Fibroblast of lung (primary cell): ENCODE data around the gene ERH. TPM values are rescaled to one million over a fixed set of nuclear protein-coding genes. Genes with fewer than 3 reads are reported as not detected.

ENCODE experiments used
- DNase-seq, 2 donors: peaks; one replicate each; pipeline versions ENCODE4 v3.0.0 to v3.0.0-alpha.2; 2010; ENCODE audit warnings: low read depth in 2 of 2
- H2AFZ ChIP-seq: 2 replicates; pipeline ENCODE4 v1.5.1; 2012; ENCODE audit warnings: low read length, control low read depth, inconsistent platforms
- H3K27ac ChIP-seq: 2 replicates; pipeline ENCODE4 v1.5.1; 2011; ENCODE audit warnings: low read length, control low read depth; ENCODE audit not compliant: insufficient read depth
- H3K27me3 ChIP-seq: 2 replicates; pipeline ENCODE4 v1.5.1; 2011; ENCODE audit warnings: mild to moderate bottlenecking, low read length; ENCODE audit not compliant: control insufficient read depth, insufficient read depth
- H3K36me3 ChIP-seq: 2 replicates; pipeline ENCODE4 v1.5.1; 2011; ENCODE audit warnings: low read length; ENCODE audit not compliant: control insufficient read depth, insufficient read depth
- H3K4me1 ChIP-seq: 2 replicates; pipeline ENCODE4 v1.5.1; 2011; ENCODE audit warnings: low read length; ENCODE audit not compliant: control insufficient read depth, insufficient read depth; ENCODE audit errors: extremely low read depth
- H3K4me2 ChIP-seq: 2 replicates; pipeline ENCODE4 v1.5.1; 2011; ENCODE audit warnings: low read length, control low read depth; ENCODE audit not compliant: insufficient read depth; ENCODE audit errors: extremely low read depth
- H3K4me3 ChIP-seq, 4 experiments: fragments of 200-600 bp in 1 of 4; sonication (generic) in 1 of 4; replicated peaks in 1 of 4; 2 replicates each; pipeline ENCODE4 v1.5.1; 2011 to 2016; ENCODE audit warnings: low read length in 4 of 4, low read depth in 3 of 4, mild to moderate bottlenecking in 3 of 4, control low read depth in 2 of 4, inconsistent platforms in 1 of 4, mixed read lengths in 1 of 4; ENCODE audit not compliant: insufficient read depth in 1 of 4; ENCODE audit errors: control extremely low read depth in 1 of 4
- H3K79me2 ChIP-seq: 2 replicates; pipeline ENCODE4 v1.5.1; 2012; ENCODE audit warnings: mild to moderate bottlenecking, low read length, inconsistent platforms; ENCODE audit not compliant: control insufficient read depth, insufficient read depth
- H3K9ac ChIP-seq: 2 replicates; pipeline ENCODE4 v1.5.1; 2011; ENCODE audit warnings: mild to moderate bottlenecking, low read length, control low read depth; ENCODE audit not compliant: insufficient read depth
- H3K9me3 ChIP-seq: 2 replicates; pipeline ENCODE4 v1.5.1; 2012; ENCODE audit warnings: low read depth, low read length; ENCODE audit not compliant: control insufficient read depth, insufficient read depth
- H4K20me1 ChIP-seq: 2 replicates; pipeline ENCODE4 v1.5.1; 2011; ENCODE audit warnings: low read length; ENCODE audit not compliant: control insufficient read depth, insufficient read depth; ENCODE audit errors: extremely low read depth
- EZH2 ChIP-seq: IDR thresholded peaks from 2 replicates; pipeline ENCODE4 v1.5.1; 2012; ENCODE audit warnings: low read length, control low read depth, mild to moderate bottlenecking; ENCODE audit errors: missing control alignments
- polyA plus RNA-seq, 2 donors: library from polyadenylated mRNA; depleted of rRNA in 1 of 2; stranded (reverse) in 1 of 2; unstranded in 1 of 2; fragments of >200 nt; gene quantifications; 2 replicates each; pipeline ENCODE4 v1.2.1, GENCODE V29; 2011 to 2012; ENCODE audit warnings: missing spikeins in 1 of 2
- total RNA-seq: library from RNA; depleted of rRNA; stranded (reverse); fragments of >200 nt; gene quantifications from 2 replicates; pipeline ENCODE4 v1.2.1, GENCODE V29; 2014
- TF ChIP-seq, protein P1 (sequence below), 2 donors: IDR thresholded peaks in 1 of 2; conservative IDR thresholded peaks in 1 of 2; 1 replicate in 1 of 2; 2 replicates in 1 of 2; pipeline ENCODE4 v1.5.1; 2011 to 2012; ENCODE audit warnings: low read length in 2 of 2, control low read depth in 1 of 2, inconsistent platforms in 1 of 2, low read depth in 1 of 2, mild to moderate bottlenecking in 1 of 2

ERH gene
- total and polyA plus RNA-seq, 2 donors (not counting 1 experiment from before 2014, with no cell fraction given), result 182 to 190 TPM

DNA sequence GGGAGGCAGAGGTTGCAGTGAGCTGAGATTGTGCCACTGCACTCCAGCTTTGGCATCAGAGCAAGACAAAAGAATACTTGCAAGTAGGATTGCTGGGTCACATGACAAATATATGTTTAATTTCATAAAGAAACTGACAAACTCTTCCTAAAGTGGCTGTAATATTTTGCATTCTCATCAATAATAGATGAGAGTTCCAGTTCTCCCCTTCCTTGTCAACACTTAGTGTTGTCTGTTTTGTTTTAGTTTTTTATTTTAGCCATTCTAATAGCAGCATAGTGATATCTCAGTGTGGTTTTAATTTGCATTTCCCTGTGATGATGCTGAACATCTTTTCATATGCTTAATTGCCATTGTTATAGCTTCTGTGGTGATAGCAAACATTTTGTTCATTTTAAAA lies 31.5 kb upstream of the ERH start:
- Histone ChIP-seq H2AFZ (no peak overlapping the region), H3K4me1 (no peaks in the 10 kb centered on the region), H3K27me3 (no peaks in the 10 kb centered on the region), H3K4me2 (no peak overlapping the region), H3K79me2 (peaks cover 4% of the 10 kb centered on the region), H3K9me3 (no peaks in the 10 kb centered on the region), H4K20me1 (no peaks in the 10 kb centered on the region), H3K27ac (no peak overlapping the region), H3K4me3 (no peak overlapping the region), H3K9ac (no peak overlapping the region), H3K36me3 (no peaks in the 10 kb centered on the region)
- TF ChIP-seq, protein P1, sequence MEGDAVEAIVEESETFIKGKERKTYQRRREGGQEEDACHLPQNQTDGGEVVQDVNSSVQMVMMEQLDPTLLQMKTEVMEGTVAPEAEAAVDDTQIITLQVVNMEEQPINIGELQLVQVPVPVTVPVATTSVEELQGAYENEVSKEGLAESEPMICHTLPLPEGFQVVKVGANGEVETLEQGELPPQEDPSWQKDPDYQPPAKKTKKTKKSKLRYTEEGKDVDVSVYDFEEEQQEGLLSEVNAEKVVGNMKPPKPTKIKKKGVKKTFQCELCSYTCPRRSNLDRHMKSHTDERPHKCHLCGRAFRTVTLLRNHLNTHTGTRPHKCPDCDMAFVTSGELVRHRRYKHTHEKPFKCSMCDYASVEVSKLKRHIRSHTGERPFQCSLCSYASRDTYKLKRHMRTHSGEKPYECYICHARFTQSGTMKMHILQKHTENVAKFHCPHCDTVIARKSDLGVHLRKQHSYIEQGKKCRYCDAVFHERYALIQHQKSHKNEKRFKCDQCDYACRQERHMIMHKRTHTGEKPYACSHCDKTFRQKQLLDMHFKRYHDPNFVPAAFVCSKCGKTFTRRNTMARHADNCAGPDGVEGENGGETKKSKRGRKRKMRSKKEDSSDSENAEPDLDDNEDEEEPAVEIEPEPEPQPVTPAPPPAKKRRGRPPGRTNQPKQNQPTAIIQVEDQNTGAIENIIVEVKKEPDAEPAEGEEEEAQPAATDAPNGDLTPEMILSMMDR (conservative IDR thresholded peaks at IDR 0.05 in 1 of 2, IDR thresholded peaks at IDR 0.05 in 1 of 2; ENCODE audit: low read depth in 1 of 2, low read length in 2 of 2), result no peak
- no peak for TF ChIP-seq EZH2
- no peak for DNase-seq

DNA sequence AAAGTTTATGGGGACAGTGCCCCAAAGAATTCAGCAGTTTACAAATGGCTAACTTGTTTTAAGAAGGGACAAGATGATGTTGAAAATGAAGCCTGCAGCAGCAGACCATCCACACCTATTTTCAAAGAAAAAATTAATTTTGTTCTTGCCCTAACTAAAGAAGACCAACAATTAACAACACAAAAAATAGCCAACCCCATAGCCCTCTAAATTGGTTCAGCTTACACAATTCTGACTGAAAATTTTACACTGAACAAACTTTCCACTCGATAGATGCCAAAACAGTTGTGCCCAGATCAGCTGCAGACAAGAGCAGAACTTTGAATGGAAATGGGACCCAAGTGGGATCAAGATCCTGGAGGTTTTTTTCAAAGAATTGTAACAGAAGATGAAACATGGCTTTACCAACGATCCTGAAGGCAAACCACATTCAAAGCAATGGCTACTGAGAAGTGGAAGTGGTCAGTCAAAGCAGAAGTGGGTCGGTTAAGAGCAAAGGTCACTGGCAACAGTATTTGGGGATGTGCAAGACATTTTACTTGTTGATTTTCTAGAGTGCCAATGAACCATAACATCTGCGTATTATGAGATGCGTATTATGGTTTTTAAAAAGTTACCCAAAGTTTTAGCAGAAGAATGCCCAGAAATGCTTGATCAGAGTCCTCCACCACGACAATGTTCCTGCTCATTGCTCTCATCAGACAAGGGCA lies 30.3 kb upstream of the ERH start:
- H3K4me2 ChIP-seq, result no peak overlapping the region
- H3K27ac ChIP-seq, result no peak overlapping the region
- no peaks in the 10 kb centered on the region for H4K20me1 ChIP-seq
- no peaks in the 10 kb centered on the region for H3K36me3 ChIP-seq
- no peak overlapping the region for H3K4me3 ChIP-seq
- no peak overlapping the region for H2AFZ ChIP-seq
- no peaks in the 10 kb centered on the region for H3K9me3 ChIP-seq
- TF ChIP-seq EZH2, result no peak
- TF ChIP-seq, protein P1 (conservative IDR thresholded peaks at IDR 0.05 in 1 of 2, IDR thresholded peaks at IDR 0.05 in 1 of 2; ENCODE audit: low read depth in 1 of 2, low read length in 2 of 2), result no peak
- H3K9ac ChIP-seq, result no peak overlapping the region
- H3K79me2 ChIP-seq, result peaks cover 4% of the 10 kb centered on the region
- H3K27me3 ChIP-seq, result no peaks in the 10 kb centered on the region
- H3K4me1 ChIP-seq, result peaks cover 3% of the 10 kb centered on the region
- DNase-seq, result no peak

DNA sequence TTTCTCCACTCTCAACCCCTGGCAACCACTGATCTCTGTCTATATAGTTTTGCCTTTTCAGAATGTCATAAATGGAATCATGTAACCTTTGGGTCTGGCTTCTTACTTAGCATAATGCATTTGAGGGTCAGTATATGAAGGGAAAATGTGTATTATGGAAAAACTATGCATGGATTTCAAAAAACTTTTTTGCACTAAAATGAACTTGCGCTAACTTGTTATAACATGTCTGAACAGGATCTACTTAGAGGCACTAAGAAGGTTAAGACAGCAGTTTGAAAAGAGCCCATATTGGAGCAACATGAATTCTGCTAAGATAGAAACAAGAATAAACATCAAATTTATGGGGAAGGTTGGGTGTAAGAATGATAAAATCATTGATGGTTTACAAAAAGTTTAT lies 29.5 kb upstream of the ERH start:
- Histone ChIP-seq H3K4me2 (no peak overlapping the region), H3K9ac (no peak overlapping the region), H3K79me2 (peaks cover 4% of the 10 kb centered on the region), H2AFZ (no peak overlapping the region), H3K4me1 (peaks cover 3% of the 10 kb centered on the region), H3K27me3 (no peaks in the 10 kb centered on the region), H4K20me1 (no peaks in the 10 kb centered on the region), H3K9me3 (no peaks in the 10 kb centered on the region), H3K36me3 (no peaks in the 10 kb centered on the region), H3K27ac (no peak overlapping the region), H3K4me3 (no peak overlapping the region)
- DNase-seq, result no peak
- TF ChIP-seq, protein P1 (conservative IDR thresholded peaks at IDR 0.05 in 1 of 2, IDR thresholded peaks at IDR 0.05 in 1 of 2; ENCODE audit: low read depth in 1 of 2, low read length in 2 of 2), result no peak
- no peak for TF ChIP-seq EZH2
